Ovary (tissue), 9 donors: ENCODE measurements around the gene GJA4. TPM values are rescaled to one million over a fixed set of nuclear protein-coding genes. Genes with fewer than 3 reads are reported as not detected.

Experiments
- DNase-seq, 5 donors: peaks; one replicate each; pipeline ENCODE4 v3.0.0-alpha.2; 2019 to 2020
- H3K27ac ChIP-seq, 2 donors: fragments of 200-600 bp; one replicate each; pipeline versions ENCODE4 v1.5.1 to v1.8.0; 2019 to 2022
- H3K27me3 ChIP-seq: fragments of 200-600 bp; one replicate; pipeline ENCODE4 v1.8.0; 2022
- H3K36me3 ChIP-seq: fragments of 200-600 bp; sonication (generic); one replicate; pipeline ENCODE4 v1.5.1; 2019
- H3K4me1 ChIP-seq: one replicate; pipeline ENCODE4 v1.8.1; 2013; ENCODE audit warnings: mild to moderate bottlenecking, moderate library complexity; ENCODE audit not compliant: insufficient read depth
- H3K4me3 ChIP-seq: fragments of 200-600 bp; sonication (generic); one replicate; pipeline ENCODE4 v1.5.1; 2017
- H3K9me3 ChIP-seq, 2 donors: fragments of 200-600 bp in 1 of 2; sonication (generic) in 1 of 2; one replicate each; pipeline versions ENCODE4 v1.5.1 to v1.8.1; 2013 to 2019; ENCODE audit warnings: mild to moderate bottlenecking in 1 of 2, moderate library complexity in 1 of 2
- CTCF ChIP-seq, 3 donors: fragments of 450-650 bp in 2 of 3; fragments of 200-600 bp in 1 of 3; IDR thresholded peaks; one replicate each; pipeline versions ENCODE4 v1.5.1 to v1.8.0; 2016 to 2022; ENCODE audit warnings: antibody characterized with exemption in 3 of 3, mild to moderate bottlenecking in 1 of 3
- EP300 ChIP-seq: sonication (generic); formaldehyde crosslinking; IDR thresholded peaks from one replicate; pipeline ENCODE4 v1.6.1; 2017; ENCODE audit warnings: antibody characterized with exemption
- POLR2A ChIP-seq: fragments of 450-650 bp; IDR thresholded peaks from one replicate; pipeline ENCODE4 v1.6.1; 2017; ENCODE audit warnings: antibody characterized with exemption, mild to moderate bottlenecking, moderate library complexity
- WGBS, 3 donors: extraction: QIAGEN DNeasy Blood & Tissue Kit in 1 of 3; methylation state at CpG; one replicate each; pipeline versions ENCODE4 v1.1.5 to v1.1.7; 2013 to 2017; 5-methylcytosine and 5-hydroxymethylcytosine counted together
- intact Hi-C, 4 donors: fragments of 100-400 bp; cut with DNase I; formaldehyde crosslinking; loops; one replicate each; pipeline versions ENCODE4 v1.11.0 to v1.15.1; 2022 to 2023
- polyA plus RNA-seq, 2 donors: library from polyadenylated mRNA; stranded (reverse); fragments of 200-250 nt in 1 of 2; fragments of 350-450 nt in 1 of 2; fragmentation: Illumina TruSeq in 1 of 2; extraction: RNeasy Lipid Tissue Mini Kit (QIAGEN cat#74804) in 1 of 2; gene quantifications; one replicate each; pipeline ENCODE4 v1.2.3, GENCODE V29; 2013 to 2014
- total RNA-seq, 7 donors: library from RNA; depleted of rRNA in 2 of 7; stranded (reverse); fragments of >200 nt in 2 of 7; fragmentation: NEBNext Ultra II Directional in 3 of 7; extraction: Animal tissue kit (Norgen Biotek cat#: 25700) in 3 of 7; gene quantifications; one replicate each; pipeline versions ENCODE4 v1.1.0 to v1.2.4, GENCODE V29; 2016 to 2023
- donor health status: DM: no; HTN: no; CAD: no; lungs with moderate emphysema.
- donor health status: DM: no; HTN: no; CAD: no.
- donor health status: Bipolar disorder and iron deficiency.
- donor health status: DM: yes; HTN: yes; CAD: no.
- donor health status: DM: no; HTN: no; CAD: no.
- donor health status: DM: yes; HTN: yes; CAD: no.

The GJA4 gene
- total and polyA plus RNA-seq, 9 donors, result 4.9 to 149 (median 9.5) TPM

- DNase-seq, result no peak
- H3K4me1 ChIP-seq, result no peaks in the 10 kb centered on the region
- no peak for TF ChIP-seq POLR2A
- TF ChIP-seq EP300, result no peak
- no peak for TF ChIP-seq CTCF (IDR thresholded peaks at IDR 0.05)
- intact Hi-C loops, result no loop called here
- H3K27me3 ChIP-seq, result no peaks in the 10 kb centered on the region
- 64 to 90% (median 82%) methylated on average over 3 of the region's 3 CpGs for WGBS, 3 donors
- no peaks in the 10 kb centered on the region for H3K9me3 ChIP-seq
- H3K27ac ChIP-seq, result no peak overlapping the region
- H3K4me3 ChIP-seq, result no peak overlapping the region
- H3K36me3 ChIP-seq, result no peaks in the 10 kb centered on the region
Measured at GRCh38 chr1:34842073-34842472, 49.3 kb downstream of the GJA4 start.

- Histone ChIP-seq H3K4me1 (no peaks in the 10 kb centered on the region), H3K9me3 (no peaks in the 10 kb centered on the region), H3K36me3 (no peaks in the 10 kb centered on the region), H3K4me3 (no peak overlapping the region), H3K27me3 (no peaks in the 10 kb centered on the region), H3K27ac (no peak overlapping the region)
- peak in 1 of 5 donors; percentile 6 for DNase-seq
- 86 to 92% (median 88%) methylated on average over 4 of the region's 4 CpGs for WGBS, 3 donors
- intact Hi-C loops, result no loop called here
- TF ChIP-seq EP300 (no peak), CTCF (IDR thresholded peaks at IDR 0.05) (no peak), POLR2A (no peak)
Measured at GRCh38 chr1:34842952-34843371, 50.2 kb downstream of the GJA4 start.

GRCh38 chr1:34843392-34844251, 50.8 kb downstream of the GJA4 start:
- no peaks in the 10 kb centered on the region for H3K4me1 ChIP-seq
- 28 to 46% (median 39%) methylated on average over 14 of the region's 14 CpGs for WGBS, 3 donors
- intact Hi-C loops, result no loop called here
- DNase-seq, result peak in 1 of 5 donors; percentile 10
- no peaks in the 10 kb centered on the region for H3K27me3 ChIP-seq
- no peaks in the 10 kb centered on the region for H3K9me3 ChIP-seq
- H3K27ac ChIP-seq, result no peak overlapping the region
- no peak overlapping the region for H3K4me3 ChIP-seq
- H3K36me3 ChIP-seq, result no peaks in the 10 kb centered on the region
- TF ChIP-seq POLR2A, result no peak
- TF ChIP-seq EP300, result no peak

- Histone ChIP-seq H3K27ac (no peak overlapping the region), H3K36me3 (no peaks in the 10 kb centered on the region), H3K4me3 (no peak overlapping the region), H3K4me1 (no peaks in the 10 kb centered on the region), H3K9me3 (no peaks in the 10 kb centered on the region), H3K27me3 (no peaks in the 10 kb centered on the region)
- DNase-seq, result no peak
- intact Hi-C loops, result no loop called here
- 59 to 77% (median 69%) methylated on average over 4 of the region's 4 CpGs for WGBS, 3 donors
- no peak for TF ChIP-seq CTCF (IDR thresholded peaks at IDR 0.05)
- TF ChIP-seq EP300, result no peak
- TF ChIP-seq POLR2A, result no peak
Measured at GRCh38 chr1:34844252-34844634, 51.4 kb downstream of the GJA4 start.

Other genes with a start within 250 kb of the GJA4 start
- not detected for gene GJB5, start 38.0 kb upstream of the GJA4 start, total RNA-seq
- not detected for gene GJB5, start 38.0 kb upstream of the GJA4 start, polyA plus RNA-seq
- gene GJB4, start 33.3 kb upstream of the GJA4 start, total RNA-seq, result not detected
- gene GJB4, start 33.3 kb upstream of the GJA4 start, polyA plus RNA-seq, result not detected
- gene GJB3, start 11.8 kb upstream of the GJA4 start, total RNA-seq, result 1 to 10 TPM in 1 of 7 donors, under 1 TPM in 3, not detected in 3; 0.23 to 1.7 (median 0.32) TPM
- gene GJB3, start 11.8 kb upstream of the GJA4 start, polyA plus RNA-seq, result not detected
- 10 to 100 TPM; 15.4 to 32.3 (median 24.4) TPM for gene SMIM12, start 66.8 kb downstream of the GJA4 start, total RNA-seq
- gene SMIM12, start 66.8 kb downstream of the GJA4 start, polyA plus RNA-seq, result 10 to 100 TPM; 18.4 to 28.1 TPM
- gene DLGAP3, start 136.7 kb downstream of the GJA4 start, total RNA-seq, result under 1 TPM; 0.11 to 0.62 (median 0.20) TPM
- under 1 TPM; 0.05 to 0.10 TPM for gene DLGAP3, start 136.7 kb downstream of the GJA4 start, polyA plus RNA-seq
- 10 to 100 TPM; 19.6 to 54.3 (median 25.0) TPM for gene TMEM35B, start 192.3 kb downstream of the GJA4 start, total RNA-seq
- 10 to 100 TPM; 54.6 to 58.7 TPM for gene TMEM35B, start 192.3 kb downstream of the GJA4 start, polyA plus RNA-seq
- gene ZMYM6, start 238.9 kb downstream of the GJA4 start, total RNA-seq, result 10 to 100 TPM; 10.5 to 27.5 (median 20.3) TPM
- 10 to 100 TPM in 1 of 2 donors, 1 to 10 TPM in 1; 9.1 to 14.3 TPM for gene ZMYM6, start 238.9 kb downstream of the GJA4 start, polyA plus RNA-seq